ENCODE measurements around the gene CTXND1.
"Not testable (repeated sequence)": the region's sequence is repeated elsewhere in the genome, so short reads cannot be mapped to it uniquely, and the experiment has no call there.

CTXND1 gene

DNA sequence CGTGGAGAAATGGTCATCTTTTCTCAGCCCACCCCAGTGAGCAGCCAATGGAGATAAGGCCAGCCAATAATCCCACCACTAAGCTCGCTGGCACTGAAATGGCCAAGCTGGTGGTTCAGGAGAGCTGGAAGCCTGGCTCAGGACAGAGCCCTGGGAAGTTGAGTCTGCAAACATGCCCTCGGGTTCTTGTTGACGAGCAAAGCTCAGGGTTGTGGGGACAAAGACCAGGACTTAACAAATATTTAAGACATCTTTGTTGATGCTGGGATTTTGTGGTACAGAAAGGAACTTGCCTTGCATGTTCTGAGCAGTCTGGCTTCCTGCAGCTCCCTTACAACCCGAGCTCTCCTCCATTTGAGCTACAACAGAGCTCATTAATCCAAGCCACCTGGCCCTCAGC is 94.8 kb downstream of the CTXND1 start:
- no peak overlapping the region for H3K4me3 ChIP-seq (ENCODE audit: low read depth, low read length)
- DNase-seq (ENCODE audit: low read depth) = no peak
- TF ChIP-seq, protein P1, sequence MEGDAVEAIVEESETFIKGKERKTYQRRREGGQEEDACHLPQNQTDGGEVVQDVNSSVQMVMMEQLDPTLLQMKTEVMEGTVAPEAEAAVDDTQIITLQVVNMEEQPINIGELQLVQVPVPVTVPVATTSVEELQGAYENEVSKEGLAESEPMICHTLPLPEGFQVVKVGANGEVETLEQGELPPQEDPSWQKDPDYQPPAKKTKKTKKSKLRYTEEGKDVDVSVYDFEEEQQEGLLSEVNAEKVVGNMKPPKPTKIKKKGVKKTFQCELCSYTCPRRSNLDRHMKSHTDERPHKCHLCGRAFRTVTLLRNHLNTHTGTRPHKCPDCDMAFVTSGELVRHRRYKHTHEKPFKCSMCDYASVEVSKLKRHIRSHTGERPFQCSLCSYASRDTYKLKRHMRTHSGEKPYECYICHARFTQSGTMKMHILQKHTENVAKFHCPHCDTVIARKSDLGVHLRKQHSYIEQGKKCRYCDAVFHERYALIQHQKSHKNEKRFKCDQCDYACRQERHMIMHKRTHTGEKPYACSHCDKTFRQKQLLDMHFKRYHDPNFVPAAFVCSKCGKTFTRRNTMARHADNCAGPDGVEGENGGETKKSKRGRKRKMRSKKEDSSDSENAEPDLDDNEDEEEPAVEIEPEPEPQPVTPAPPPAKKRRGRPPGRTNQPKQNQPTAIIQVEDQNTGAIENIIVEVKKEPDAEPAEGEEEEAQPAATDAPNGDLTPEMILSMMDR (conservative IDR thresholded peaks at IDR 0.05; ENCODE audit: low read depth, low read length) = no peak

DNA sequence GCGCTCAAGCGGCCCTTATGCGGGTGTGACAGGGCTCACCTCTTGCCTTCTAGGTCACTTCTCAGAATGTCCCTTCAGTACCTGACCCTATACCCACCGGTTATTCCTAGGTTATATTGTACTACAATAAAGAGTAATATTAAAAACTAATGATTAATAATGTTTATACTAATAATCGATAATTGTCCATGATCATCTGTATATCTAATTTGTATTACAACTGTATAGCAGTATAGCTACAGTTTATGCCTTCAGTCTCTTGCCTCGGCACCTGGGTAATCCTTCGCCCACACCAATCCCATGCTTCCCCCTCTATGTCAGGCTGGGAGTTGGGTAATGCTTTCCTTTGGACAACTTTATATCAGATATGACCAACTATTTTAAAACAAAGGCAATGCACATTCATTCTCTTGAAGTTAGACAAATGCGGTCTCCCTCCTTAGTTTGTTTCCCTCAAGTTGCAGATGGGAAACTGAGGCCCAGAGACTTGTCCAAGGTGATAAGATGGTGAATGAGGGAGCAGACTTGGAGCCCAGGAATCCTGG is 95.8 kb downstream of the CTXND1 start:
- H3K4me3 ChIP-seq (ENCODE audit: low read depth, low read length) = no peak overlapping the region
- no peak for DNase-seq (ENCODE audit: low read depth)
- TF ChIP-seq, protein P1 (conservative IDR thresholded peaks at IDR 0.05; ENCODE audit: low read depth, low read length) = no peak

DNA sequence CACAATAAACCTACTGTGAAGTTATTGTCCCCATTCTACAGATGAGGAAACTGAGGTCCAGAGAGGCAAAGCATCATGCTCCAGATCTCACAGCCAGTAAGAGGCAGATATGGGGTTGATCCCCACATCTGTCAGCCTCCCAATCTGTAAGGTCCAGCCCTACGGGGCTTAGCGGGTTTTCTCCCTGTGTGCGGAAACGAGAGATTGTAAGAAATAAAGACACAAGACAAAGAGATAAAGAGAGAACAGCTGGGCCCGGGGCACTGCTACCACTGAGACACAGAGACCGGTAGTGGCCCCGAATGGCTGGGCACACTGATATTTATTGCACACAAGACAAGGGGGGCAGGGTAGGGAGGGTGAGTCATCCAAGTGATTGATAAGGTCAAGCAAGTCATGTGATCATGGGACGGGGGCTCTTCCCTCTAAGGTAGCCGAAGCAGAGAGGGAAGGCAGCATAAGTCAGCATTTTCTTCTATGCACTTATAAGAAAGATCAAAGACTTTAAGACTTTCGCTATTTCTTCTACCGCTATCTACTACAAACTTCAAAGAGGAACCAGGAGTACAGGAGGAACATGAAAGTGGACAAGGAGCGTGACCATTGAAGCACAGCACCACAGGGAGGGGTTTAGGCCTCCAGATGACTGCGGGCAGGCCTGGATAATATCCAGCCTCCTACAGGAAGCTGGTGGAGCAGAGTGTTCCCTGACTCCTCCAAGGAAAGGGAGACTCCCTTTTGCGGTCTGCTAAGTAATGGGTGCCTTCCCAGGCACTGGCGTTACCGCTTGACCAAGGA is 96.4 kb downstream of the CTXND1 start:
- H3K4me3 ChIP-seq (ENCODE audit: low read depth, low read length); DNase-seq (ENCODE audit: low read depth): not testable (repeated sequence)

DNA sequence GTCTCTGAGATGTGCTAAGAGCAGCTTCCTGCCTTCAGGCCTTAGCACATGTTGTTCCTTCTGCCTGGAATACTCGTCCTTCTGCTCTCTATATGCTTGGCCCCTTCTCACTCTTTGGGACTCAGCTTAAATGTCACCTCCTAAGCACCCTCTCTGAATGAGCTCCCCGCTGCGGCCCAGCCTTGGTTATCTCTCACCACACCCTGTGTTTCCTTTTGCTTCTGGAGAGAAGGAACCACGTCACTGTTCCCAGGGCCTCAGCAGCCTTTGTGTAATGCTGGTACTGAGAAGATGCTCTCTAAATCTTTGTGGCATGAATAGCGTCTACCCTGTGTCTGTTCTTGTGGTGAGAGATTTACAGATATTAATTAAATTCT is 97.0 kb downstream of the CTXND1 start:
- TF ChIP-seq, protein P1 (conservative IDR thresholded peaks at IDR 0.05; ENCODE audit: low read depth, low read length) = no peak
- H3K4me3 ChIP-seq (ENCODE audit: low read depth, low read length) = no peak overlapping the region
- DNase-seq (ENCODE audit: low read depth) = no peak

DNA sequence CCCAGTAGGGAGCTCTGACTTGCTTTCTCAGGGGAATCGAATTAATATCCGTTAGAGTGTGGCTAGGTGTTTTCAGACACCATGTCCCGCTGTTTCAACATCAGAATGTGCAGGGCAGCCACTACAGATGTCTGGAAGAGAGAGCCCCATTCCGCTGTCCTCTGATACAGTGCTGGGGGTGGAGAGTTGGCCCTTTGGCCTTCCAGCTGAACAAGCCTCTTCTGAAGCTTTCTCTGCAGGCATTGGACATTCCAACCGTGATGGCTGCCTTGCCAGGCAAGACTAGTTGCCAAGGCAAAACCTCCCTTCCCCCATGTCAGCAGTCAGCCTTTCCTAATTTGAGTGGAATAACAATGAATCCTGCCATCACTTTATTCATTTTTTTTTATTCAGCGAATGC is 97.7 kb downstream of the CTXND1 start:
- TF ChIP-seq, protein P1 (conservative IDR thresholded peaks at IDR 0.05; ENCODE audit: low read depth, low read length) = no peak
- peak; percentile 35 for DNase-seq (ENCODE audit: low read depth)
- H3K4me3 ChIP-seq (ENCODE audit: low read depth, low read length) = no peak overlapping the region

DNA sequence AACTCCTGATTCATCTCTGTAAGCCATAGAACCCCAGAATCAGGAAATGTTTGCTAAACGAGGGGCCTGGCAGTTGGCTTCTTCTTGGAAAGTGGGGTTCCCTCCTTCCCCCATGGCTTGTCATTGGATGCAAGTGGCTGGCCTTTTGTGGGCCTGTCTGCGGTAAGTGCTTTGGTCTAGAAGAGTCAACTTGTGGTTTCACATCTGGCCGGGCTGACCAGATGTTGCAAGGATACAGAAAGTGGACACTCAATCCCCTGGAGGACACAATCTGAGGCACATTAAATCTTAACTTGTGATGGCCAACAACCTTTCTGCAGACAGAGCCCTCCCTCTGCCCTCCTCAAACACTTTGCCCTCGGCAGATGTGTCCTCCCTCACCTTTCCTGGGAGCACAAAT is 98.1 kb downstream of the CTXND1 start:
- TF ChIP-seq, protein P1 (conservative IDR thresholded peaks at IDR 0.05; ENCODE audit: low read depth, low read length) = no peak
- DNase-seq (ENCODE audit: low read depth) = peak; percentile 21
- H3K4me3 ChIP-seq (ENCODE audit: low read depth, low read length) = no peak overlapping the region

DNA sequence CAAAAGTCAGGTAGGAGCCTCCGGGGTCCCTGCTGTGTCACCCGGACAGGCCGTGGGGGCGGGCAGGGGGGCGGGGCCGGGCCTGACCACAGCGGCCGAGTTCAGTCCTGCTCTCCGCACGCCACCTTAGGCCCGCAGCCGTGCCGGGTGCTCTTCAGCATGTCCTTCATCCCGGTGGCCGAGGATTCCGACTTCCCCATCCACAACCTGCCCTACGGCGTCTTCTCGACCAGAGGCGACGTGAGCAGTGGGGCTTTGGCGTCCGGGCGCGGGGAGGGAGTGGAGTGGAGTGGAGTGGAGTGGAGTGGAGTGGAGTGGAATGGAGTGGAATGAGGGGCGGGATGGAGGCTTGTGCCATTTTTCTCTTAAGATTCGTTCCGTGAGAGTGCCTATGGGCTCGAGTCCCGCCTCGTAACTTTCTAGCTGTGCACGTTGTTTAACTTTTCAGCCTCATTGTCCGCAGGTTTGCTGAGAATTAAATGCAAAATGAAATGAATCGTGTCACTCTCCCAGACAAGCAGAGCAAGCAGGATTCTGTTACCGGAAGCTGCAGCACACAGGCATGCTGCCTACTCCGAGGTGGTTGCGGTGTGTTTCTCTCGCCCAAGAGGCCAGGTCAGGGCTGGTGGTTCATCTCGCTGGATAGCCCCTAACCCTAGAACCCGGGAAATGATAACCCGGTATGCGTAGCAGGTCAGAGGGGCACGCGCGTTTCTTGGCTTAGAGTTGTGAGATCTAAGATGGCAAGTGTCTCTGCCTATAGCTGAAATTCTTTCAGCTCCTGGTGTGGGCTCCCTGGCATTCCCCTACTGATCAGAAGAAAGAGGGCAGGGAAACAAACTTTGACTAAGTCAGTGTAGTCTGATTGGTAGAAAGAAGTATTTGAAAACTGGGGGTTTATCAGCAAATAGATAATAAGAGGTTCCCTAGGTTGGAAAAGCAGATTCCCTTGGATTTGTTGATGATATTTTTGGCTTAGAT is 98.8 kb downstream of the CTXND1 start, which contains the start of gene FAH:
TSS of gene FAH (plus strand) at position 104 of the 981 bp plus-strand sequence. CDS start at position 160, 56 bp downstream.
- H3K4me3 ChIP-seq (ENCODE audit: low read depth, low read length) = peak within 1 kb of the TSS; percentile 82
- peak; percentile 71 for DNase-seq (ENCODE audit: low read depth)
- TF ChIP-seq, protein P1 (conservative IDR thresholded peaks at IDR 0.05; ENCODE audit: low read depth, low read length) = no peak

All from choroid plexus epithelial cell (primary cell).